Smooth muscle cell (in vitro differentiated cells): ENCODE results near the gene VASN. TPM values are rescaled to one million over a fixed set of nuclear protein-coding genes. Genes with fewer than 3 reads are reported as not detected.

ENCODE experiments used
- DNase-seq: peaks from one replicate; lab custom pipeline; 2025; ENCODE audit not compliant: unreplicated experiment; lab: John Stamatoyannopoulos, UW
- H2AFZ ChIP-seq: fragments of 200-600 bp; sonication (generic); 2 replicates; pipeline ENCODE4 v1.6.0; 2016; ENCODE audit warnings: antibody characterized with exemption, low read depth, mild to moderate bottlenecking
- H3F3A ChIP-seq: fragments of 200-600 bp; sonication (generic); 2 replicates; pipeline ENCODE4 v1.6.0; 2017; ENCODE audit warnings: antibody characterized with exemption, low read depth
- H3K27ac ChIP-seq: fragments of 200-600 bp; sonication (generic); 2 replicates; pipeline ENCODE4 v1.5.1; 2016; ENCODE audit warnings: low read depth, mild to moderate bottlenecking
- H3K27me3 ChIP-seq: fragments of 200-600 bp; sonication (generic); 2 replicates; pipeline ENCODE4 v1.6.1; 2016; ENCODE audit warnings: low read depth, mild to moderate bottlenecking
- H3K36me3 ChIP-seq: fragments of 200-600 bp; sonication (generic); 2 replicates; pipeline ENCODE4 v1.5.1; 2016; ENCODE audit warnings: low read depth
- H3K4me1 ChIP-seq: fragments of 200-600 bp; sonication (generic); 2 replicates; pipeline ENCODE4 v1.5.1; 2016; ENCODE audit warnings: low read depth
- H3K4me2 ChIP-seq: fragments of 200-600 bp; sonication (generic); 2 replicates; pipeline ENCODE4 v1.6.0; 2016; ENCODE audit warnings: mild to moderate bottlenecking
- H3K4me3 ChIP-seq: fragments of 200-600 bp; sonication (generic); 2 replicates; pipeline ENCODE4 v1.5.1; 2016; ENCODE audit warnings: mild to moderate bottlenecking
- H3K79me2 ChIP-seq: fragments of 200-600 bp; sonication (generic); 2 replicates; pipeline ENCODE4 v1.6.0; 2016; ENCODE audit warnings: low read depth, mild to moderate bottlenecking
- H3K9ac ChIP-seq: fragments of 200-600 bp; sonication (generic); 2 replicates; pipeline ENCODE4 v1.6.0; 2016; ENCODE audit warnings: low read depth
- H3K9me3 ChIP-seq: fragments of 200-600 bp; sonication (generic); replicated peaks from 2 replicates; pipeline ENCODE4 v1.5.1; 2016; ENCODE audit warnings: low read depth
- H4K20me1 ChIP-seq: fragments of 200-600 bp; sonication (generic); 2 replicates; pipeline ENCODE4 v1.6.0; 2016; ENCODE audit warnings: low read depth
- CTCF ChIP-seq: fragments of 200-600 bp; sonication (generic); IDR thresholded peaks from 2 replicates; pipeline ENCODE4 v1.5.1; 2017; ENCODE audit warnings: borderline replicate concordance, mild to moderate bottlenecking, antibody characterized with exemption; ENCODE audit not compliant: insufficient read depth, poor library complexity, severe bottlenecking
- WGBS: methylation state at CpG from one replicate; pipeline ENCODE4 v1.1.7; 2016; ENCODE audit warnings: low lambda C conversion rate; 5-methylcytosine and 5-hydroxymethylcytosine counted together
- polyA plus RNA-seq: library from polyadenylated mRNA; unstranded; fragments of >200 nt; fragmentation: Nextera tagmentation; extraction: Ambion mirVana; gene quantifications from 2 replicates; pipeline ENCODE4 v1.2.1, GENCODE V29; 2016
- total RNA-seq: library from RNA; depleted of rRNA; stranded (reverse); fragments of >200 nt; gene quantifications from 2 replicates; pipeline ENCODE4 v1.2.3, GENCODE V29; 2014

VASN gene
- total RNA-seq (23.8 and 30.0 TPM in 2 replicates), polyA plus RNA-seq (127 and 150 TPM in 2 replicates)

- H2AFZ ChIP-seq = no peak within 1 kb of the TSS
- peak; percentile 81 for DNase-seq
- H3K9ac ChIP-seq = peak within 1 kb of the TSS; percentile 81
Measured at GRCh38 chr16:4371357-4372000, at the start of gene VASN. TSS of gene VASN (plus strand) at chr16:4371848. CDS start at chr16:4380878, 9,030 bp downstream.

GRCh38 chr16:4322121-4323052 is 49.3 kb upstream of the VASN start:
- Histone ChIP-seq H3K27ac (no peak overlapping the region), H3K4me3 (no peak overlapping the region), H2AFZ (no peak overlapping the region), H3K36me3 (no peaks in the 10 kb centered on the region), H3K27me3 (no peaks in the 10 kb centered on the region), H3K9me3 (no peaks in the 10 kb centered on the region), H3K4me1 (peaks cover 46% of the 10 kb centered on the region), H3K4me2 (no peak overlapping the region), H3K79me2 (peaks cover 99% of the 10 kb centered on the region), H3F3A (peaks cover 6% of the 10 kb centered on the region), H3K9ac (no peak overlapping the region), H4K20me1 (peaks cover 72% of the 10 kb centered on the region)
- no peak for DNase-seq
- TF ChIP-seq CTCF = no peak
- 95% methylated on average over 29 of the region's 30 CpGs for WGBS

More at GRCh38 chr16:4371357-4372000, at the start of gene VASN:
- Histone ChIP-seq H3K4me1 (peaks cover 31% of the 10 kb centered on the region), H3K27me3 (no peaks in the 10 kb centered on the region), H3K4me2 (peak within 1 kb of the TSS; percentile 97), H3F3A (peaks cover 3% of the 10 kb centered on the region), H3K4me3 (peak within 1 kb of the TSS; percentile 86), H3K9me3 (no peaks in the 10 kb centered on the region), H3K79me2 (peaks cover 45% of the 10 kb centered on the region), H3K36me3 (no peaks in the 10 kb centered on the region), H4K20me1 (peaks cover 45% of the 10 kb centered on the region), H3K27ac (peak within 1 kb of the TSS; percentile 93)
- WGBS = 4% methylated on average over 15 of the region's 50 CpGs
- no peak for TF ChIP-seq CTCF

- no peaks in the 10 kb centered on the region for H3K27me3 ChIP-seq
- no peak overlapping the region for H3K4me3 ChIP-seq
- H3F3A ChIP-seq = peaks cover 6% of the 10 kb centered on the region
- H3K4me1 ChIP-seq = peaks cover 38% of the 10 kb centered on the region
- TF ChIP-seq CTCF = no peak
- H3K79me2 ChIP-seq = peaks cover 98% of the 10 kb centered on the region
- peak overlapping the region; percentile 30 for H3K27ac ChIP-seq
- no peaks in the 10 kb centered on the region for H3K9me3 ChIP-seq
- no peak for DNase-seq
- peaks cover 63% of the 10 kb centered on the region for H4K20me1 ChIP-seq
- no peak overlapping the region for H2AFZ ChIP-seq
- 87% methylated on average over 15 of the region's 21 CpGs for WGBS
- H3K9ac ChIP-seq = no peak overlapping the region
- no peaks in the 10 kb centered on the region for H3K36me3 ChIP-seq
- peak overlapping the region; percentile 58 for H3K4me2 ChIP-seq
Measured at GRCh38 chr16:4323071-4323844, 48.4 kb upstream of the VASN start.
